ENCODE measurements around the gene TIE1.

Gene TIE1

DNA sequence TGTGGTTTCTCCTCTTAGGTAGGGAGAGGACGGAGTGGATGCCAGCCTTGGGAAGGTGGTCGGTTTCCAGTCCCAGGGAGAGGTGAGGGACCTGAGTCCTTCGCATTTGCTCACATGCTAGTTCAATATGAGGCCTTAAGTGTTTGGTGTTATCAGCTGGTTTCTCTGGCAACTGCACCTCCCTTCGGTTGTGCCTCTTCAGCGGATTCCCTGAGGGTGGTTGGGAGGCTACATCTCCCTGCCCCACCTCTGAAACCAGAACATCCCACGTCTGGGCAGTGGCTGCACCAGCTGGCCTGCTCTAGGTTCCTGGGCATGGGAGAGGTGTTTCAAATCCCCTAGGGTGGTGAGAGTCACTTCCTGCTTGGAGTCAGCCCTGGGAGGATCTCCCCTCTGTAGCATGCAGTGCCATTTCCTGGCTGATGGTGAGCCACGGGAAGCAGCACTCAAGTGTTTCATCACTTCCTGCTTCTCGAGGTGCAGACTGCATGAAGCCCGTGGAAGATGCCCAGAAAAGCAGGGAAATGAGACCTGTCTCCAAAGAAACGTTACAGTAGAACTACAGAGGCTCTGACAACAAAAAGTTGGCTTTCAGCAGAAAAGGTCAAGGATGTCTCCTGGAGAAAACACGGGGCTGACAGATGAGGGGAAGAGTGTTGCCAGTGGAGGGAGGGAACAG, 26.5 kb upstream of the TIE1 start:
- DNase-seq: no peak

DNA sequence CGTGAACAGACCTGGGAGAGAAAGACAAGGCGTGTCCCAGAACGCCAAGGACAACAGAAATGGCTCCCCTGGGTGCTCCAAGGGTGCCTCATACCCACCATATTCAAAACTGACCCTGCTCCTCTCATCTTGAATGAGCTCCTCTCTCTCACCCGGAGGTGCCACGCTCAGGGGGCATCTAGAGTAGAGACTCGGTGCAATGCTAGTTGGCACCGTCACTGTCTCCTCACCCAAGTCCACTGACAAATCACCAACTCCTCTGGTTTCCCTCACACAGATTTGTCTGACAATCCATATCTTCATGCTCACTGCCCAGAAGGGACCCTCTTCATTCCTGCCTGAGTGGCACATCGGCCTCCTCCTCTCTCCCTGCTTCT, 26.0 kb upstream of the TIE1 start:
- no peak for DNase-seq

DNA sequence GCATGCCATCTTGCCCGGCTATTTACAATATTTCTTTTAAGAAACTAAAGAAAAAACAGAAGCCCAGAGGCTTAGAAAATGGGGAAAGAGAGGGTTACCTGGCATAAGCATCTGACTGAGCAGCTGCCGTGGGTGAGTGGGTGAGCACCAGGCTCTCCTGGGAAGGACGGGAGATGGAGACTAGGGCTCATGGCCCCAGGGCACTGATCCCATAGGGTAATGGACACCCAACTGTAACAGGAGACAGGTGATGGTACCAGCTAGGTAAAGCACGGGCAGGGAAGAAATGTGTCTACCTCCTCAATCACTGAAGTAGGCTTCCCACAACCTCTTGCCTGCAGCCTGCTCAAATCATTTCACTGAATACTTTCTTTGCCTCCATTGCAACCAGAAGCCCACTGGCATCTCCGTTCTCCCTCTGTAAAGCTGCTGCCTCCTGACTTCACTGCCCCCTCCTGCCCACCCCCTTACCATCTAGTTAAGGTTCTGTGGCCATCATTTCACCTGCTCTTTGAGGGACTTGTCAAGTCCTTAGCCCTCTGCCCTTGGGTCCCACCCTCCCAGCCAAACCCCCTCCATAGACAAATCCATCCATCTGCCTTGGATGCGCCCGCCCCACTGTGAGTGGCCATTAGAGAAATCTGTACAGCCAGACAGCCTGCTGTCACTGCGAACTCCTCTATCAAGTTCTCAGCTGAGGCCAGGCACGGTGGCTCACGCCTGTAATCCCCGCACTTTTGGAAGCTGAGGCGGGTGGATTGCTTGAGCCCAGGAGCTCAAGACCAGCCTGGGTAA, 24.8 kb upstream of the TIE1 start:
- DNase-seq: no peak

DNA sequence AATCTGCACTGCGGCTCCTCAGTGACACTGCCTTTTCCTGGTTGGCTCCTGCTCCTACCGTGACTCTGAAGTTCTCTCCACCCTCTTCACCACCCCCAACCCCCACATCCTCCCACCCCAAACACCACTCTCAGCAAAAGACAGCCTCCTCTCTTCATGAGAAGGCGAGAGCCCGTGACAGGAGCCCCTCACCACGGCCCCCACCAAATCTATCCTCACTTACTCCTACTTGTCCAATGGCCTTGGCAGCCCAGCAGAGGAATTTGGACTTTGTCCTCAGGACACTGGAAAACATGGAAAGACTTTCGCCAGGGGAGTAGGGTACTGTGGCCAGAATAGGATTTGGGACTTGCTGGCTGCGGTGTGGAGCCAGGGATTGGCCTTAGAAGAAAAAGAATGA, 24.1 kb upstream of the TIE1 start:
- no peak for DNase-seq

DNA sequence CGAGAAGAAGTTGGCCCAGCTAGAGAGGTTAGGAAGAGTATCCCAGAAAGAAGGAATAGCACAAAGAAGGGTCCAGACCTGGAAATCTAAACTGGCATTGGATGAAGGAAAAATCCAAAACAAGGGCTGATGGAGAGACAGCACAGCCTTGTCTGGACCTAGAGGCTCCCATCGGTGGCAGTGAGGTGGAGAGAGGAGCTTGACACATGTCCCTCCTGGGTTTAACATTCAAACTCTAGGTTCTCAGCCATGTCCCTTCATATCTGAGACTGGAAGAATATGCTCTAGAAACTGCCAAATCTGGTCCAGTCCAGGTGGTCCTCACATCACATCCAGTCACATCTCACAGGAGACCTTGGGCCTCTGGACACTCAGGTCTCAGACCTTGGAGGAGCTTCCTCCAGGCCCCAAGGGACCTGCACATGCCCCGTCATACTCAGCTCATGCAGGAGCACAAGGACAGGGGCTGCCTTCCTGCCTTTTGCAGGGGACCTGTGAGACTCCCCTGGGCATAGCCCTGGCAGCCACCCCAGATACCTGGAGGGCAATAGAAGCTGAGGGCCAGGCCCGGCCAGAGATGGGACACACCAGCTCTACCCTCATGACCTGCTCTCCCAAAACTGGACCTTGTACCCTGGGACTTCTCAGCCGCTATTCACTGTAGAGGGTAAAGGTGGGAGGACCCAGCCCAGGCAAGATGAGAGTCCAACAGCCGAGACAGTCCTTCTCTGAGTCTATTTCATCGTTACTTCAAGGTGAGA, 23.5 kb upstream of the TIE1 start:
- DNase-seq: no peak

DNA sequence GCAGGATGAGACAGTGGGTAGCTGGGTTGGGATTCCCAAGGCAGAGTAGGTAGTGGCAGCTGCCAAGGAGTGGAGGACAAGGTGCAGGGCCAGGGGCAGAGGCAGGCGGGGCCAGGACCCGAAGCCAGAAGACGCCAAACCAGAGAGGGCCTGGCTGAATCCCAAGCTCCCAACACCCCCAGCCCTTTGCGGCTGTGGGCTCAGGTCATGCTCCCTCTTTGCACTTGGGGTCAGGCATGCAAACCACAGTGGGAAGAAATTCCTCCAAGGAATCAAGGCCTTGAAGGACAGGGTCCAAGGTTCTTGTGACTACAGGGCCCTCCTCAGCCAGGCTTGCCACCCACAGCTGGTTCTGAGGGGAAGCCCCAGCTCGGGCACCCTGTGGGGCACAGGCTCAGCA, 21.6 kb upstream of the TIE1 start:
- no peak for DNase-seq

DNA sequence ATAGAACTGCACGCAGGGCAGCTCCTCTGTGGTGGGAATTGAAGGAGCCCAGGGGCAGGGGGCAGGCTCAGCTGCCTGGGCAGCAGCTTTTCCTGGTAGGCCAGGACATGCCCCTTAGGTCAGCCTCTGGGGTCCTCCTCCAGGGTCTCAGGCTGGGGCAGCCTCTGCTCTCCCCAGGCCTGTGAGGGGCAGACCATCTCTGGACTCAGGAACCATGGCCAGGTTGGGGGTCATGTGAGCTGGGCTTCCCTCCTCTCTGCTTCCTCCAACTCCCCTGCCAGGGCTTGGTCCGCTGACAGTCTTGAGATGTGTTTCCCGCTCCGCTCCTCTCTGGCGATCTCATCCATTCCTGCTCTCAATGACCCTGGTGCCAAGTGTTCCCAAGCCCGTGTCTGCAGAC, 21.1 kb upstream of the TIE1 start:
- DNase-seq: no peak

DNA sequence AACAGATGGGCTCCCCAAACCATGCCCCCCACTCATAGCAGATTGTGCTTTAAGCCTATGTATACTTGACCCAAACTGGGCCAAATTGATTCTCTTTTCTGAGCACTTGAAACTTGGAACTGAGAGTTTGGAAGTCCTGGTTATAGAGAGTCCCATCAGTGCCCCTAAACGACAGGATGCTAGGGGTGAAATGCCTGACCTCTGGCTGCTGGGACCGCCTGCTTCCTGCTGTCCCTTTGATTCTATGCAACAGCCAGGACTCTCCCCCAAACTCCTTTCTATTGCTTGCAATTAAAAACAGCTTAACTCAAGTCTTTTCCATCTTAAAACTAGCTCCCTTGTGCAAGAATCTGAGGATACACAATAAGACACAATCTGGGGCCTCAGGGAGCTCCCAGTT, 20.1 kb upstream of the TIE1 start:
- no peak for DNase-seq

DNA sequence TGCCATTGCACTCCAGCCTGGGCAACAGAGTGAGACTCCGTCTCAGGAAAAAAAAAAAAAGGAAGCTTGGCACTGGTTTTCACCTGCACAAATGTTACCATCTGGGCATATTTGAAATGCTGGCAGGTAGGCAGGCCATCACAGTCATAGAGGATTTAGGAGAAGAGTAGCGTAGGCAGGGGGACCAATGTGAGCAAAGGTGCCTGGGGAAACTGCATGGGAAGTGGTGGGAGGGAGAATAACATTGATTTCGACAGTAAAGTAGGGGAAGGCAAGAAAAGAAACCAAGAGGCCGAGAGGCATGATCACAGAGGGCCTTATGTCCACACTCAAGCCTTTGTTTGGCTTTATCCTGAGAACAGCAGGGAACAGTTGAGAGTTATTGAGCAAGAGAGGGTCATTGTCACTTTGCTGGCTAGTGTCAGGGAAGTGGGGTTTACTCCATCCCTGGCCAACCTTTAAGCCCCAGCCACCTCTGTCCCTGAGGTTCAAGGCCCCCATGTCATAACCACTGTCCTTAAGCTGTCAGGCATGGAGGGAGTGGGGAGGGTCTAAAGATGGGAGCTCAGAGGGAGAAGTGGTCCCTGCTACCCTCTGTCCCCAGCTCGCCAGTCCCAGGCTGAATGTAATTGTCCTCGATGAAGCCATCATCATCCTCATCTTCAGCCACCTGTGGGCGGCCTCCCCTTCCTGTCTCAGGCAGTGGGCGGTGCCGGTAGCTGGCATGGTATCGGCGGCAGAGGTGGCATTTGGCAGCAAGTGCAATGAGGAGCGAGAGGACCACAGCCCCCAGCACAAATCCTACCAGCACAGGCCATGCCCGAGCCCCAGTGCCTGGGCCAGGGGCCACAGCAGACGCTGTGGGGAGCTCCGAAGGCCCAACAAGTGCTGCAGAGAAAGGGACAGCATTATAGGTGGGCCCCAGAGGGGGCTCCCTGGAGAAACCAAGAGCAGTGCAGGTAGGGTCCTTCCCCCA, 18.3 kb upstream of the TIE1 start:
- no peak for DNase-seq

DNA sequence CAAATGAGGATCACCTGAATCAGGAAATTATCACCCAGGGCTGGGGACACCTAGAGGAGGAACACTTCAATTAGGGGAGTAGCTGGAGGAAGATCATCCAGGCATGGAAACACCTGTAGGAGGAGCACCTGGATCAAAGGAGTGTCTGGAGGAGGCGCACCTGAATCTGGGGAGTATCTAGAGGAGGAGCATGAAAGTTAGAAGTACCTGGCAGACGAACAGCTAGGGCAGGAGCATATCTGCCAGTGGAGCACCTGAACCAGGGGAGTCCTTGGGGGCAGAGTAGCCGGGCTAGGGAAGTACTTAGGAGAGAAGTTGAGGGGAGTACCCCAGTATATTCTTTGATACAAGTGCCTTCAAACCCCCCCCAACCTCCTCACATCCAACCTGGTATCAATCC, 16.7 kb upstream of the TIE1 start:
- DNase-seq: no peak

DNA sequence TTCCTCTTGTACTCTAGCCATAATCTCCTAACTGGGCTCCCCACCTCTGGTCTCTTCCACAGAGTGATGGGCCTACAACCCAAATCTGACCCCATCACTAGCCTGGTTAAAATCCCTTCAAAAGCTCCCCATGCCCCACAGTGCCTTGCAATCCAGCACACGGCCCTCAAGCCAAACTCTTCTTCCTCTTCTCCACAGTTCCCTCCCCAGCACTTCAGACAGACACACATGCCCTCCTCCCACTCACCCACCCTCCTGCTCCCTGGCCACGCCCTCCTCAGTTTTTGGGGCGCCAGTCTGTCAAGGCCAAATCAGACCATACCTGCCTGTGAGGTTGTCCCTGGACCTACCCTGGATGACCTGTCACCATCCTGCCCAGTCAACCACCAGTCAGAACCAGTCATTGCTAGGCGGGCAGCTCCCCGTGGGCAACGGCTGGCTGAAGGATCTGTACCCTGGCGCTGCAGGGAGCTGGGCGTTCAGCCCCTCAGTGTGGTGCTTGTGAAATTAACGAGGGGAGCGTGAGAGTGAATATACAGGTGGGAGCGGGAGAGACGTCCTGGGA, 16.2 kb upstream of the TIE1 start:
- no peak for DNase-seq

DNA sequence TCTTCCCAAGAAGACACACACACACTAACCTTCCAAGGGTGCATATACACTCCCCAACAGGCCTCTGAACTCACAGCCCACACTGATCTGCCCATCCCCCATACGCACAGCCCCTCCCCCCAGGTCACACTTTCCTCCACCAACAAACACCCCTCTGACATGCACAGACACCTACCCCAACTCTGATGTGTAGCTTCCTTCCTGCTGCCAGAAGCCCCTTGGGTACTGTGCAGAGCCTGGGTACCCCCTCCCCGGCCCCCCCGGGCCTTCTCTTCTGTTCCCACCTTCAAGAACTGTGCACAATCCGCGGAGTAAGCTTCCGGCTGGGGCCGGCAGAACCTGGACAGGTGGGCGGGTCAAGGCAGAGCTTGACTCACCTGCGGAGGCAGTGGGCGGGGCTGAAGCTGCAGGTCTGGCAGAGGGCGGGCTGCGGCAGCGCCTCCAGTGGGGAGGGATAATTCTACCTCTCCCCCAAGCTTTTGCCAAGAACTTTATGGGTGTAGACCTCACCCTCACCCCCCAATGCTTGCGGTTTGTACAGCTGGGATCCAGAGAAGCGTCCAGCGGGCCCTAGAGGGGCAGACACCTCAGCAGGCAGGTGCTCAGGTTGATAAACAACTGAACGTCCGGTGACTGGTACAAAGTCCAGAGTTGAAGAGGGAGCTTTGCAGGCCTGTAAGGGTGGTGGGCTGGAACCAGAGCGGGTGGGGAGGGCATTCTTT, 15.4 kb upstream of the TIE1 start, which contains the start of gene C1orf210:
TSS of gene C1orf210 (minus strand) at position 313 of the 722 bp plus-strand sequence. CDS start 2,311 bp downstream, outside the sequence.
- DNase-seq: no peak

DNA sequence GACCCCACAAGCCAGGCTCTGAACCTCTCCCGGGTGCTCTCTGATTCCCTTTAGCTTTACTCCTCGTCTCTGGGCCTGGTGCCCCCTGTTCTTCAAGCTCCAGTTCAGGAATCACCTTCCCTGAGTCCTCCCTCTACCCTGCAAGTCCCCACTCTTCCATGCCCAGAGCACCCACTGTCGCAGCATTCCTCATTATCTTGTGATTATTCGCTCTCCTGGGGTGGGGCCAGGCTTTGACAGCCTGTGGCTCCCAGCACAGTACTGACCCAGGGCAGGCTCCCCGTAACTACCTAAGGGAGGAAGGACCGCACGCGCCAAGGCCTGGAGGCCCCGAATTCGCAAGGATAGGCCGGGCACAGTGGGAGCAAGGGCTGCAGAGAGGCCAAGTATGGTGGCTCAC, 14.7 kb upstream of the TIE1 start:
- DNase-seq: no peak

DNA sequence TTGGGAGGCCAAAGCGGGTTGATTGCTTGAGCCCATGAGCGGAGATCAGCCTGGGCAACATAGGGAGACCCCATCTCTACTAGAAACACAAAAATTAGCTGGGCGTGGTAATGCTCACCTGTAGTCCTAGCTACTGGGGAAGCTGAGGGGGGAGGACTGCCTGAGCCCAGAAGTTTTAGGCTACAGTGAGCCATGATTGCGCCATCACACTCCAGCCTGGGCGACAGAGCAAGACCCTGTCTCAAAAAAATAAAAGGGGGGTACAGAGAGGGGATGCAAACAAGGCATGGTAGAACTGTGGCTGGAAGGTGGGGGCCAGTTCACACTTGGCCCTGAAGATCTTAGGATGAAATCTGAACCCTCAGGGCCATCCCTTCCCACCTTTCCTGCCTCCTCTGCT, 14.2 kb upstream of the TIE1 start:
- DNase-seq: no peak

DNA sequence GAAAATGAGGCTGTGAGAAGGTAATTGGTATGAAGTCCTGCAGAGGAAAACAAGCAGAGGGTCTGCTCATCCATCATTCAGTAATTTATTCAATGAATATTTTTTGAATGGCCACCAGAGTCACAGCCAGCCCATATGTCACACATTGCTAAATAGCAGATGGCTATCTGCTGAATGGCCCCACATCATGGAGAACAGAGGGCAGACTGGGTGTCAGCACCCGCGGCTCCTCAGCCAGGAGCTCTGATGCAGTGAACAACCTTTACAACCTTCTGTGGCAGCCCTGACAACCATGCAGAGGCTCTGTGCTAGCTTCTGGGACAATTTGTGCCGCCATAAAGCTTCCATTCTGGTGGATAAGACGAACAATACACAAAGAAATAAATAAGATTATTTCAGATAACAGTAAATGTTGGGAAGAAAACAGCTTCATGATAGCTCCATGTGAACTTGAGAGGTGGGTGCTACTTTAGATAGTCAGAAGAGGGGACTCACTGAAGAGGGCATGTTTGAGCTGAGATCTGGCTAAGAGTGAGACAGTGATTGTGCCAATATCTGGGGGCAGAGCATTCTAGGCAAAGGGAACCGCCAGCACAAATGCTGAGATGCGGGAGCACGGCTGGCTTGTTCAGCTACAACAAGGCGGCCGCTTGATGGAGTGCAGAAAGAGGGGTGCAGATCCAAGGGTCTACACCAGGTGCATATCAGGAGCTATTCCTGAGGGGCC, 12.6 kb upstream of the TIE1 start:
- no peak for DNase-seq

DNA sequence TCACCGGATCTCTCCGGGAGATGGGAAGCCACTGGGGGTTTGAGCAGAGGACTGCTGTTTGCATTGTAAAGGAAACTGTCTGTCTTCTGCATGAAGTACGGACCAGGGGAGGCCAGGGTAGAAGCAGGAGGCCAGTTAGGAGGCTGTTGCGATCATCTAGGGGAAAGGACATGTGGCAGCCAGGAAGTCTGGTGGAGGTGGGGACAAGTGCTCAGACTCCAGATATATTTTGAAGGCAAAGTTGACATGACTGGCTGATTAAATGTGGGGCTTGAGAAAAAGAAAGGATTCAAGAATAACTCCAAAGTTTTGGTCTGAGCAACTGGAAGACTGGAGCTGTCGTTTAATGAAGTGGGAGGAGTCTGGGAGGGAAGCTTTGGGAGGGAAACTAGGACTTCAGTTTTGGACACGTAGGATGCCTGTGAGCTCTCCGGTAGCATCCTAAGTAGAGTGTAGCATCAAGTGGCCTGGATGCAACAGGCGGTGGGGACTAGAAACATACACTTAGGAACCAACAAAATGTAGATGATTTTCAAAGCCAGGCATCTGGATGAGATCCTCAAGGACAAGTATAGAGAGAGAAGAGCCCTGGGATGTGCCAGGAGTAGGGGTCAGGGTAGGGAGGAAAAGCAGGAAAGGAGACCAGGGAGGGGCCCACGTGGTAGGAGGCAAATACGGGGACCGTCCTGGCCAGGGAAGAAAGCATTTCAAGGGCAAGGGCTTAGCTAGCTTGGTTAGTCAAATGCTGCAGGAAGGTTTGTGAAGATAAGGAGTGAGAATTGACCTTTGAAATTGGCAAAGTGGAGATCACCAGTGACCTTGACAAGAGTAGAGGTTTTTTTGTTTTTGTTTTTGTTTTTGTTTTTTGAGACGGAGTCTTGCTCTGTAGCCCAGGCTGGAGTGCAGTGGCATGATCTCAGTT, 11.7 kb upstream of the TIE1 start:
- DNase-seq: no peak

DNA sequence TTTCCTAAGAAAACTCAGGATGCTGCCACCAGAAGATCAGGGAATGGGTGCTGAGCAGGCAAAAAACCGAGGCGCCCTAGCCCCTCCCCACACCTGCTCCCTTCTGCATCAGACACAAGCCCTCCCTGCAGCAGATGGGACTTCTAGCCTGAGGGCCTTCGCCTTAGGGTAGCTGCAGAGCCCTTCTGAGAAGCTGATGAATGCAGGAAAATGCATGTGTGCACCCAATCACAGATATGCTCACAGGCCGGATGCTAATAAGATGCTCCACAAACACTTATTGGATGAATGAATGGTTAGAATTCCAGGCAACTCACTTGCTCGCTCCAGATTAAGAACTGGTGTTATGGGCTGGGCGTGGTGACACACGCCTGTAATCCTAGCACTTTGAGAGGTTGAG, 8.6 kb upstream of the TIE1 start:
- DNase-seq: no peak

DNA sequence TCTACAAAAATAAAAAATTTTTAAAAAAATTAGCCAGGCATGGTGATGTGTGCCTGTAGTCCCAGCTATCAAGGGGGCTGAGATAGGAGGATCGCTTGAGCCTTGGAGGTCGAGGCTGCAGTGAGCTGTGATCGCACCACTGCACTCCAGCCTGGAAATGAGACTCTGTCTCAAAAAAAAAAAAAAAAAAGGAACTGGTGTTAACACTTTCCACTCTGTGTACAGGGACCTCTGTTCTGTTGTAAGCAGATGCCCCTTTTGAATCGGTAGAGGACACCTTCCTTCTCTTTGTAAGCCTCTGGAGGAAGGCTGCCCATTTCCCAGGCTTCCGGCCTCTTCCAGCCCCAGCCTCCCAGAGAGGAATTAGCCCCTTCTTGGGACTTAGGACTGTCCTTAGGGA, 8.1 kb upstream of the TIE1 start:
- no peak for DNase-seq

DNA sequence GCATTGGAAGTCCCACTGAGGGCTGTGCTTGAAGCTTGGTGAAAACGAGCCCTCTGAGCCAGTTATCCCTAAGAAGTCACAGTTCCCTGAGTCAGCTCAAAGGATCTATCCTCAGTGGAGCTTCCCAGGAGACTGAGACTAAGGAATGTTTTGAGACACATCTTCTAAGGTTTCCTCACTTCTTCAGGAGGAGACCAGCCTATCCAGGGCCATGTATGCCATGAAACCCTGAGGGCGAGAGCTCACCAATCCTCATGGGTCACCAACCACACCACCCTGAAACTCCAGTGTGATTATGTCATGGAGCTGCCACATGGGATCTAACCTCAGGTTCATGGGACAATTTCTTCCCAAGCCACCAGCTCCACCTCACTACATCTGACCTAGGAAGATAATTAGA, 7.6 kb upstream of the TIE1 start:
- no peak for DNase-seq
